ENCODE results near the gene RAB27A.
"Not testable (repeated sequence)": the region's sequence is repeated elsewhere in the genome, so short reads cannot be mapped to it uniquely, and the experiment has no call there.

The RAB27A gene

GRCh38 chr15:55249885-55250284 is 39.7 kb downstream of the RAB27A start:
- not testable (repeated sequence) for DNase-seq

GRCh38 chr15:55248895-55249294 is 40.7 kb downstream of the RAB27A start:
- DNase-seq = no peak

GRCh38 chr15:55247766-55248427 is 41.7 kb downstream of the RAB27A start:
- DNase-seq = no peak

- DNase-seq = no peak
These were observed 42.3 kb downstream of the RAB27A start for GRCh38 chr15:55247311-55247710.

GRCh38 chr15:55246567-55246966 is 43.0 kb downstream of the RAB27A start:
- DNase-seq = no peak

- no peak for DNase-seq
These were observed 44.6 kb downstream of the RAB27A start for GRCh38 chr15:55245059-55245458.

- no peak for DNase-seq
These were observed 47.7 kb downstream of the RAB27A start for GRCh38 chr15:55241891-55242290.

- no peak for DNase-seq
These were observed 48.4 kb downstream of the RAB27A start for GRCh38 chr15:55241186-55241585.

GRCh38 chr15:55240125-55240760 is 49.4 kb downstream of the RAB27A start:
- no peak for DNase-seq

GRCh38 chr15:55239440-55240124 is 50.0 kb downstream of the RAB27A start:
- no peak for DNase-seq

- DNase-seq = no peak
These were observed 50.7 kb downstream of the RAB27A start for GRCh38 chr15:55238877-55239276.

- DNase-seq = no peak
These were observed 52.1 kb downstream of the RAB27A start for GRCh38 chr15:55237219-55238130.

GRCh38 chr15:55235546-55236036 is 54.0 kb downstream of the RAB27A start:
- no peak for DNase-seq

- DNase-seq = no peak
These were observed 54.9 kb downstream of the RAB27A start for GRCh38 chr15:55234800-55235104.

- no peak for DNase-seq
These were observed 55.4 kb downstream of the RAB27A start for GRCh38 chr15:55234104-55234799.

- no peak for DNase-seq
These were observed 58.2 kb downstream of the RAB27A start for GRCh38 chr15:55231455-55231854.

GRCh38 chr15:55230953-55231352 is 58.7 kb downstream of the RAB27A start:
- no peak for DNase-seq

- no peak for DNase-seq
These were observed 59.5 kb downstream of the RAB27A start for GRCh38 chr15:55230051-55230670.

- DNase-seq = no peak
These were observed 63.5 kb downstream of the RAB27A start for GRCh38 chr15:55226127-55226526.

GRCh38 chr15:55224892-55225291 is 64.7 kb downstream of the RAB27A start:
- no peak for DNase-seq

- no peak for DNase-seq
These were observed 67.0 kb downstream of the RAB27A start for GRCh38 chr15:55222588-55222987.
